ENCODE measurements around the gene TPST2.

Gene TPST2

DNA sequence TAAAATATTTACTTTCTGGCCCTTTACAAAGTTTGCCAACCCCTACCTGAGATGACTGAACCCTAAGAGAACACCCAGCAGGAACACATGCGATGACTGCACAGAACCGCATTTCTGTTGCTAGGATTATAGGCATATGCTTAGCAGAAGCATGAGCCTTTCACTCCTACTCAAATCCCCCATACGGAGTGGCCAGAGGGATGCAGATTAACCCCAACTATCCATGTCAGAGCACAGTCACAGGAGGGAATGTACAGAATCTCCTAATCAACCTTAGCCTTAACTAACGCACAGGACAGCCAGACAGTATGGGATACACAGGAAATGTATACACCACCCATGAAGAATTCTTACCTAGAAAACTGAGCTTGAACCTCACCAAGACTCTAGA lies 112.6 kb downstream of the TPST2 start:
- Histone ChIP-seq H3K4me2 (ENCODE audit: low read depth, low read length) (no peak overlapping the region), H3K4me3 (ENCODE audit: low read length) (no peak overlapping the region), H3K36me3 (replicated peaks; ENCODE audit: insufficient read depth, low read length) (no peaks in the 10 kb centered on the region), H3K9me2 (replicated peaks; ENCODE audit: insufficient read depth, low read length) (no peaks in the 10 kb centered on the region), H3K27ac (ENCODE audit: low read length) (no peak overlapping the region), H4K20me1 (ENCODE audit: insufficient read depth, low read length) (no peaks in the 10 kb centered on the region), H3K9me3 (replicated peaks; ENCODE audit: insufficient read depth, low read length) (no peaks in the 10 kb centered on the region), H3F3A (ENCODE audit: insufficient read depth, low read length) (peaks cover 5% of the 10 kb centered on the region), H3K79me2 (ENCODE audit: low read length) (peaks cover 32% of the 10 kb centered on the region), H2AFZ (ENCODE audit: low read length) (no peak overlapping the region), H3K27me3 (replicated peaks; ENCODE audit: insufficient read depth, low read length) (no peaks in the 10 kb centered on the region), H3K4me1 (ENCODE audit: low read length) (peaks cover 32% of the 10 kb centered on the region), H3K9ac (ENCODE audit: low read length) (no peak overlapping the region)
- no peak for TF ChIP-seq EZH2 (optimal IDR thresholded peaks at IDR 0.05; ENCODE audit: low read depth, low read length)
- no peak for TF ChIP-seq EZH2phosphoT487 (IDR thresholded peaks at IDR 0.05; ENCODE audit: low read length)
- TF ChIP-seq, protein P1, sequence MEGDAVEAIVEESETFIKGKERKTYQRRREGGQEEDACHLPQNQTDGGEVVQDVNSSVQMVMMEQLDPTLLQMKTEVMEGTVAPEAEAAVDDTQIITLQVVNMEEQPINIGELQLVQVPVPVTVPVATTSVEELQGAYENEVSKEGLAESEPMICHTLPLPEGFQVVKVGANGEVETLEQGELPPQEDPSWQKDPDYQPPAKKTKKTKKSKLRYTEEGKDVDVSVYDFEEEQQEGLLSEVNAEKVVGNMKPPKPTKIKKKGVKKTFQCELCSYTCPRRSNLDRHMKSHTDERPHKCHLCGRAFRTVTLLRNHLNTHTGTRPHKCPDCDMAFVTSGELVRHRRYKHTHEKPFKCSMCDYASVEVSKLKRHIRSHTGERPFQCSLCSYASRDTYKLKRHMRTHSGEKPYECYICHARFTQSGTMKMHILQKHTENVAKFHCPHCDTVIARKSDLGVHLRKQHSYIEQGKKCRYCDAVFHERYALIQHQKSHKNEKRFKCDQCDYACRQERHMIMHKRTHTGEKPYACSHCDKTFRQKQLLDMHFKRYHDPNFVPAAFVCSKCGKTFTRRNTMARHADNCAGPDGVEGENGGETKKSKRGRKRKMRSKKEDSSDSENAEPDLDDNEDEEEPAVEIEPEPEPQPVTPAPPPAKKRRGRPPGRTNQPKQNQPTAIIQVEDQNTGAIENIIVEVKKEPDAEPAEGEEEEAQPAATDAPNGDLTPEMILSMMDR (IDR thresholded peaks at IDR 0.05; ENCODE audit: low read length), result no peak
- DNase-seq, result no peak

DNA sequence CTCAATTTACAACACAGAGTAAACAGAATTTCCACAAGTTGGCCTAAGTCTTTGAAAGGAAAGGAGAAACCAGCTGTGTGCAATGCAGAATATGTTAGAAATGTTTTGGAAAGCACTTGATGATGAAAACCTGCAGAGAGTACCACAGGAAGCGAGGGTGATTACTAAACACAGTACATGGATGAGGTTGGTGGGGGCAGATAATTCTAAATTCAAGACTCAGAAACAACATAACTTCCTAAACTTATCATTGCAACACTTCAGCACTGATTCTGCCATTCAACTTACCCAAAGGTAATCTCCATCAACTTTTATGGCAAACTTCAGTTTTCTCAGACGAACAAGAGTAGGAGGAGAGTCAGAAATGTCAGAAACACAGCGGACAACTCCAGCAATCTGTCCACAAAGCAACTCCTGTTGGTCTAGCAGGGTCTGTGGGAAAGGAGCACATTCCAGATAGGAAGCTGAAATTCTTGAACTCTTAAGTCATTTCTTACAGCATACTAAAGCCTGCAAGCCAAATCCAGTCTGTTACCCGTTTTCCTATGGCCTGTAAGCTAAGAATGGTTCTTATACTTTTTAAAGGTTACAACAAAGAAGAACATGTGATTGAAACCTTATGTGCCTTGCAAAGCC lies 113.1 kb downstream of the TPST2 start:
- H3K9me2 ChIP-seq (replicated peaks; ENCODE audit: insufficient read depth, low read length), result no peaks in the 10 kb centered on the region
- no peaks in the 10 kb centered on the region for H3K27me3 ChIP-seq (replicated peaks; ENCODE audit: insufficient read depth, low read length)
- H4K20me1 ChIP-seq (ENCODE audit: insufficient read depth, low read length), result no peaks in the 10 kb centered on the region
- no peak for DNase-seq
- H2AFZ ChIP-seq (ENCODE audit: low read length), result no peak overlapping the region
- no peaks in the 10 kb centered on the region for H3K36me3 ChIP-seq (replicated peaks; ENCODE audit: insufficient read depth, low read length)
- no peak overlapping the region for H3K4me3 ChIP-seq (ENCODE audit: low read length)
- no peak overlapping the region for H3K4me2 ChIP-seq (ENCODE audit: low read depth, low read length)
- no peak for TF ChIP-seq EZH2phosphoT487 (IDR thresholded peaks at IDR 0.05; ENCODE audit: low read length)
- no peak for TF ChIP-seq EZH2 (optimal IDR thresholded peaks at IDR 0.05; ENCODE audit: low read depth, low read length)
- TF ChIP-seq, protein P1 (IDR thresholded peaks at IDR 0.05; ENCODE audit: low read length), result no peak
- H3K4me1 ChIP-seq (ENCODE audit: low read length), result peaks cover 27% of the 10 kb centered on the region
- H3K9me3 ChIP-seq (replicated peaks; ENCODE audit: insufficient read depth, low read length), result no peaks in the 10 kb centered on the region
- H3F3A ChIP-seq (ENCODE audit: insufficient read depth, low read length), result peaks cover 2% of the 10 kb centered on the region
- no peak overlapping the region for H3K9ac ChIP-seq (ENCODE audit: low read length)
- peaks cover 32% of the 10 kb centered on the region for H3K79me2 ChIP-seq (ENCODE audit: low read length)
- no peak overlapping the region for H3K27ac ChIP-seq (ENCODE audit: low read length)

DNA sequence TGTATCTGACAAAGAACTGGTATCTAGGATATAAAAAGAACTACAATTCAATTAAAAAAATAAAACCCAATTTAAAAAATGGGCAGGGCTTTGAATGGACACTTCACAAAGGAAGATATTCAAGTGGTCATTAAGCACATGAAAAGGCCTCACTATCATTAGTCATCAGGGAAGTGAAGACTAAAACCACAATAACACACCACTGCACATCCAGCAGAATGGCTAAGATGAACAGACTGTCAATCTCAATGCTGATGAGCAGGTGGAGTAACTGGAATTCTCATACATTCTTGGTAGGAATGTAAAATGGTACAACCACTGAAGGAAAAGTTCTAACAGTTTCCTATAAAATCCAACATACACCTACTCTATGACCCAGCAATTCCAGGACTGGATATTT lies 115.2 kb downstream of the TPST2 start:
- H3K79me2 ChIP-seq (ENCODE audit: low read length), result peaks cover 18% of the 10 kb centered on the region
- DNase-seq, result no peak
- TF ChIP-seq, protein P1 (IDR thresholded peaks at IDR 0.05; ENCODE audit: low read length), result no peak
- TF ChIP-seq EZH2phosphoT487 (IDR thresholded peaks at IDR 0.05; ENCODE audit: low read length), result no peak
- no peak for TF ChIP-seq EZH2 (optimal IDR thresholded peaks at IDR 0.05; ENCODE audit: low read depth, low read length)

More for the DNA sequence above, 115.2 kb downstream of the TPST2 start:
- Histone ChIP-seq H3K9me3 (replicated peaks; ENCODE audit: insufficient read depth, low read length) (no peaks in the 10 kb centered on the region), H2AFZ (ENCODE audit: low read length) (no peak overlapping the region), H4K20me1 (ENCODE audit: insufficient read depth, low read length) (no peaks in the 10 kb centered on the region), H3K27me3 (replicated peaks; ENCODE audit: insufficient read depth, low read length) (no peaks in the 10 kb centered on the region), H3K36me3 (replicated peaks; ENCODE audit: insufficient read depth, low read length) (no peaks in the 10 kb centered on the region; the same call in none of the 2 replicates), H3F3A (ENCODE audit: insufficient read depth, low read length) (no peaks in the 10 kb centered on the region), H3K4me2 (ENCODE audit: low read depth, low read length) (no peak overlapping the region), H3K27ac (ENCODE audit: low read length) (no peak overlapping the region), H3K4me1 (ENCODE audit: low read length) (peaks cover 9% of the 10 kb centered on the region; the same call in 1 of the 2 replicates), H3K9ac (ENCODE audit: low read length) (no peak overlapping the region), H3K9me2 (replicated peaks; ENCODE audit: insufficient read depth, low read length) (no peaks in the 10 kb centered on the region), H3K4me3 (ENCODE audit: low read length) (no peak overlapping the region)
